Activated CD4-positive, alpha-beta T cell treated with anti-CD3 and anti-CD28 coated beads, Interleukin-2, amount 50 U/mL, for 16 hours (primary cell): ENCODE data around the gene FLRT2.
A peak's percentile ranks its signal among the peaks of the same experiment; 100 is the strongest.

Source experiments
- DNase-seq: peaks from one replicate; pipeline ENCODE4 v3.0.0-alpha.2; 2020

Gene FLRT2

DNA sequence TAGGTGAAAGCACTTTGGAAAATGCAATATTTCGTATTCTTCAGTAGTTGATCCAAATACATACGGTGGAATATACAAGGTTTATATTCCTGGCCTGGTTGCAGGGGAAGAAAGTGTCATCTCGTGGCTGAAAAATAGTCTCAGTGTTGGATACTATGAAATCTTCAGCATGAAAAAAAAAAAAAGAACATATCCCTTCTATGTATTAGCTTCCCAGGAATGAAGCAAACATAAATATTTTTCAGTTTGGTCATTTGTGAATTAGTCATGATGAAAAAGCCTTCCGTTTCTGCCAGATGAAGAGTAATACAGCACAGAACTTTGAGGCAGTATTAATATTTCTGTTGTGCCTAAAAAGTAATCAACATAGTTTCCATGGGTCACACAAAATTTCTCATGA lies 36.7 kb downstream of the FLRT2 start:
- DNase-seq, result no peak

- DNase-seq, result no peak
Observed at GRCh38 chr14:85572011-85572410, 42.1 kb downstream of the FLRT2 start.

- DNase-seq, result peak; percentile 8
Observed at GRCh38 chr14:85572845-85573244, 42.9 kb downstream of the FLRT2 start.

DNA sequence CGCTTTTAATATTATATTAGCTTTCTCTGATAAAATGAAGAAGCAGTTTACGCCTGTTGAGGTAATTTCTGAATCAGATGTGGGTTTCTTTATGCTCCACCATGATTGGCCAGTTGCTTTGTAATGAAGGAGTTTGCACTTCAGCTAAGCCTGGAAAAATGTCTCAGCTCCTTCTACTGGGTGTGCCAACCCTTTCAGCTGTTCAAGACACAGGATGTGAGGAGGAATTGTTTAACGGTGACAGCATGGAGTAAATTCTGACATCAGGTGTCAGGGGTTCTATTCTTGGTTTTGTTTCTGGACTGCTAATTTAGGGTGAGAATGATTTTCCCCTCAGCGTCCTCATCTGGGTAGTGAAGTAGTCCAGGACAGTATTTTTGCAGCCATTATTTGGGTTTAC lies 43.5 kb downstream of the FLRT2 start:
- DNase-seq, result no peak

DNA sequence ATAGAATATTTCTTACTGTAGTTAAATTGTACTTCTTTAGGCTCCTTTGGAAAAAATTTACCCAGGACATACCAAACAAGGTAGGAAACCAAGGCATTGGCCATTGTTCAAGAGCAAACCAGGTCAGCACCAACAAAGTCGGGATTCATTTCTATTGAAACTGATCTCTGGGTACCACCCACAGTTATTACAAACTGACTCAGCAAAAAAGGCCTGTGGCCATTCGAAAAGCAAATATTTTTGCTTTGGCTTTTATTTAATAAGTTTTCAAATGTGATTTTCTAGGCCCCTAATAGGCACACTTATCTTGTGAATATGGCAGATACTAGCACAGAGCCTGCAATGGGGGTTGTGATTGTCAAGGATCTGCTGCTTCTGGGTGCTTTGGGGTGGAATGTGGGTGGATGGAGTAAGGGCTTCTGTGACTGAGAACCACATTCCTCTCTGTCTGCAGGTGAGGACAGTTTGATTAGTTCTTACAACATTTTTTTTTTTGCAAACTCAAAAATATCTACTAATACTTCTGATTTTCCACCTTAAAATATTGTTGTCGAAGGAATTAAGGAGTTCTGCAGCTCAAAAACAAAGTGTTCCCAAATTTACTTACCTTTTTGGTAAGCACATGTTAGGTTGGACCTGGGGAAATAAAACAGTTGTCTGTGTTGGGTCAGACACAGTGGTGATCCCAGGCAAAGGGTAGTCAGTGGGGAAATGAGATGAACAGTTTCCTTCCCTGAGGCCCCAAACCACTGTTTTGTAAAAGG lies 45.1 kb downstream of the FLRT2 start:
- no peak for DNase-seq

GRCh38 chr14:85575617-85575898 lies 45.6 kb downstream of the FLRT2 start:
- DNase-seq, result no peak

GRCh38 chr14:85576218-85576617 lies 46.3 kb downstream of the FLRT2 start:
- no peak for DNase-seq

GRCh38 chr14:85576848-85577542 lies 47.1 kb downstream of the FLRT2 start:
- DNase-seq, result no peak

GRCh38 chr14:85577543-85578114 lies 47.7 kb downstream of the FLRT2 start:
- no peak for DNase-seq

DNA sequence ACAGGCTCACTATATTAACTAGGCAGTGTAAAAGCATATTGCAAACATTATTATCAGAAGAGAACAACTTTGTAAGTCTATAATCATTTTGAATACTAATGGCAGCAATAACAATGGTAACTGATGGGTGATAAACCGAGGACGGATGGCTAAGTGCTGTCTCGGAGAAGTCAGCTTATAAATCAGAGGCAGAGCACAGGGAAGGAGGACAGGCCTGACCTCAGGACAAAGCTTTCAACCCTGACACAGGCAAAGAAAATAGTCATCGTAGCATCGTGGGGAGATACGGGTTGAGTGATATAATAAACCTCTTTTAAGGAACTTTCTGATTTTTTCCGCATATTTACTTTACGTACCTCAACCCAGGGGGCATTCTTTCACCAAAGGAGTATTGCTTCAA lies 48.4 kb downstream of the FLRT2 start:
- no peak for DNase-seq

GRCh38 chr14:85578930-85579329 lies 49.0 kb downstream of the FLRT2 start:
- no peak for DNase-seq

DNA sequence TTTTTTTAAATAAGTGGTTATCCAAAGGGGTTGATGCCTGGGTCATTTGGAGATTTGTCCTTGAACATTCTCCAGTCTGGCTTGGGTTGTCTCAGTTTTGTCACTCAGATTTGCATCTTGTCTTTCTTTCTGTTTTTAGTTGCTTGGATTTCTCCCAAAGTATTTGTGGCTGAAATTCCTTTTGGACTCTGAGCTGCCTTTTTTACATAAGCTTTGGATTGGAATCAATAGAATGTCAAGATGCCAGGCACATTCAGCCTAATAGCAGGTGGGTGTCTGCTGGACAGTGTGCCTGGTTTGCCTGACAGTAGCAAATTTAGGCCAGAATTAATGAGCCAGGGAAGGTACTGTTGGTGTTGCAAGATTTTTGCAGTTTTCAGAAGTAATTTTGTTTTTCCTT lies 50.0 kb downstream of the FLRT2 start:
- no peak for DNase-seq

- DNase-seq, result no peak
Observed at GRCh38 chr14:85580536-85581140, 50.7 kb downstream of the FLRT2 start.

DNA sequence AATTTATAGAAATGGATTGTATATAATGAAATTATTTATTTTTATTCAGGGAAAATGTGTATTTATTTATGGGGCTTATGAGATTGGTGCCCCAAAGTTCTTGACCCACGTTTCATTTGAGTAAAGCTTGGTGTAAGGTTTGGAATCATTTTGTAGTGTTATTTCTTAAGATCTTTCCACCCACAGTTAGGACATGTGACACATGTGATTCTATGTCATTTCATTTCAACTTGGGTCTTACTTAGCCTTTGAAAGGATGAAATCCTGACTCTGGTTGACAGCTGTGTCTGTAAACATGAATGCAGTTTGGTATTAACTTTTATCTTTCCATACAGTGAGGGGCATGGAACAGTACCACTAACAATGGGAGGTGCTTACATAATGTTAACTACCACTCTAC lies 51.7 kb downstream of the FLRT2 start:
- DNase-seq, result no peak

- DNase-seq, result no peak
Observed at GRCh38 chr14:85583380-85583779, 53.4 kb downstream of the FLRT2 start.

GRCh38 chr14:85584481-85584880 lies 54.5 kb downstream of the FLRT2 start:
- no peak for DNase-seq

DNA sequence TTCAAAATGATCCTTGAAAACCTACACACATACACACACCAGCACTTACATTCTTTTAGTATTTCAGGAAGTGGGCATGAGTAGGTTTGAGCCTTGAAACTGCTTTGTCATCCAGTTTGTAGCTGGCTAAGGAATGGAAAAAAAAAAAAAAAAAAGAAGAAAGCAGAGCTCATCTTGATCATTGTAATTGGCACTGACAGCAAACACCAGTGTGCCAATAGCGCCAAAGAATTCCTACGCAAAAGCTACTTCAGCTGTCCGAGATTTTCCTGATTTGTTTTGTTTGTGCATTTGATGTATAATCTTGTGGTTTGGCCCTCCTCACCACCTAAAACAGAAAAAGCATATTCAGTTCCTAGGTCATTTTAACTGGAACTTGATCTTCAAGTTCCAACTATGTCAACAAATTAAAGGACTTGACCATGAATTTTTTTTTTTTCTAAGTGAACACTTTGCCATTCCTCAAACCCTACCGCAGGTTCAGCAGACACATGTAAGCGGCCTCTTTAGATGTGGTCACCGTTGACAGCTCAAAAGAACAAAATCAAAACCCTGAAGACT lies 57.3 kb downstream of the FLRT2 start:
- no peak for DNase-seq

GRCh38 chr14:85590784-85591183 lies 60.8 kb downstream of the FLRT2 start:
- DNase-seq, result no peak

- DNase-seq, result no peak
Observed at GRCh38 chr14:85594217-85594616, 64.3 kb downstream of the FLRT2 start.

GRCh38 chr14:85595981-85596380 lies 66.0 kb downstream of the FLRT2 start:
- DNase-seq, result no peak

- no peak for DNase-seq
Observed at GRCh38 chr14:85596562-85596961, 66.6 kb downstream of the FLRT2 start.

- DNase-seq, result no peak
Observed at GRCh38 chr14:85597701-85598100, 67.8 kb downstream of the FLRT2 start.

DNA sequence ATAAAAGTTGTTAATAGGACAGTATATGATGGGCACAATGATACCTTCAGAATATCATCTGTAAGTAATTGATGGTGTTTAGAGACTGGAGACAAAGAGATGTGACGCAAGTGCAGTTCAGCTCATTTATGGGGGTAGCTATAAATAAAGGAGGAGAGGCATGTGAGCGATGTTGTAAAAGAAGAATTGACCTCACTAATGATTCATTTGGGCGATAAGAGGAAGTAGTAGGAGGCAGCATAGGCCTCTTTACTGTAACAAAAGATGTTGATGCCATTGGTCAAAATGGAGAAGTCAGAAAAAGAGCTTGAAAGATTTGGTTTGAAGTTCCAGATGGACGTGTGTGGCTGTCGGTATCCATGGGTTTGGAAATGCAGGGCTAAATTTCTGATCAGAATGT lies 70.0 kb downstream of the FLRT2 start:
- DNase-seq, result no peak

DNA sequence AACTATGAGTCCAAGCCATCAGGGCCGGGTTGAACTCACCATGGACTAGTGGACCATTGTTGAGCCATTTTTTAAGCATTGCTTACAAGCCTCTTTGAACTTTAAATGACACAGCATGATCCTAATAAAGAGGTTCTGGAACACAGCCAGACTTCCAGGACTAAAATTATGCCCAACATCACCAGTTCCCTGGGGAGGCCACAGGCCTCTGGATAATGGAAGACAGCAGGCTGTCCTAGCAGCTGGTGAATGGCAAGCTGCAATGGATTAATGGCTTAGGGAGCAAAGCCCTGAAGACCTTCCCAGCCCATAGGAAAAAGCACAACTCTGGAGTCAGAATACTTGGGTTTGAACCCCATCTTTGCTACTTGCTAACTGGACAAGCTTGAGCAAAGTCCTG lies 71.3 kb downstream of the FLRT2 start:
- no peak for DNase-seq
